DOHH2 (cell line): ENCODE results near the gene EXOSC7.

Source experiments
- H3F3A ChIP-seq: fragments of 200-600 bp; sonication (generic), shearing (Covaris generic); 2 replicates; pipeline ENCODE4 v1.6.0; 2016; ENCODE audit warnings: antibody characterized with exemption, mild to moderate bottlenecking; ENCODE audit not compliant: control insufficient read depth, insufficient read depth
- H3K27ac ChIP-seq: fragments of 200-600 bp; sonication (generic); 2 replicates; pipeline ENCODE4 v1.5.1; 2014; ENCODE audit warnings: low read depth, mild to moderate bottlenecking, low read length, moderate library complexity
- H3K27me3 ChIP-seq: fragments of 200-600 bp; sonication (generic); 2 replicates; pipeline ENCODE4 v1.6.1; 2014; ENCODE audit warnings: mild to moderate bottlenecking, low read length, mixed read lengths; ENCODE audit not compliant: control insufficient read depth
- H3K36me3 ChIP-seq: fragments of 200-600 bp; sonication (generic); 2 replicates; pipeline ENCODE4 v1.6.1; 2014; ENCODE audit warnings: mild to moderate bottlenecking, low read length, moderate library complexity, mixed read lengths; ENCODE audit not compliant: control insufficient read depth
- H3K4me1 ChIP-seq: fragments of 200-600 bp; sonication (generic); 2 replicates; pipeline ENCODE4 v1.6.1; 2014; ENCODE audit warnings: mild to moderate bottlenecking, low read length, mixed read lengths; ENCODE audit not compliant: control insufficient read depth
- H3K4me2 ChIP-seq: fragments of 200-600 bp; sonication (generic); 2 replicates; pipeline ENCODE4 v1.6.0; 2014; ENCODE audit warnings: mild to moderate bottlenecking, low read length, moderate library complexity
- H3K4me3 ChIP-seq: fragments of 200-600 bp; sonication (generic); 2 replicates; pipeline ENCODE4 v1.5.1; 2014; ENCODE audit warnings: mild to moderate bottlenecking, low read length, mixed read lengths
- H3K79me2 ChIP-seq: fragments of 200-600 bp; sonication (generic); 2 replicates; pipeline ENCODE4 v1.6.1; 2014; ENCODE audit warnings: mild to moderate bottlenecking, low read length, mixed read lengths; ENCODE audit not compliant: control insufficient read depth
- H3K9me2 ChIP-seq: fragments of 200-600 bp; sonication (generic); replicated peaks from 2 replicates; pipeline ENCODE4 v1.6.1; 2014; ENCODE audit warnings: mild to moderate bottlenecking, low read length, mixed read lengths; ENCODE audit not compliant: control insufficient read depth
- H3K9me3 ChIP-seq: fragments of 200-600 bp; sonication (generic); 2 replicates; pipeline ENCODE4 v1.6.1; 2014; ENCODE audit warnings: antibody characterized with exemption, low read length, mixed read lengths; ENCODE audit not compliant: control insufficient read depth, insufficient read depth
- H4K20me1 ChIP-seq: fragments of 200-600 bp; sonication (generic); 2 replicates; pipeline ENCODE4 v1.6.0; 2014; ENCODE audit warnings: low read depth, mild to moderate bottlenecking, antibody characterized with exemption, low read length, moderate library complexity; ENCODE audit not compliant: control insufficient read depth, insufficient read depth
- CTCF ChIP-seq: fragments of 200-600 bp; sonication (generic); IDR thresholded peaks from one replicate; pipeline ENCODE4 v1.5.1; 2014; ENCODE audit warnings: antibody characterized with exemption, mild to moderate bottlenecking, low read depth, low read length; ENCODE audit not compliant: poor library complexity, severe bottlenecking
- EZH2phosphoT487 ChIP-seq: fragments of 200-600 bp; sonication (generic); IDR thresholded peaks from 2 replicates; pipeline ENCODE4 v1.6.1; 2017; ENCODE audit warnings: borderline replicate concordance, mild to moderate bottlenecking, antibody characterized with exemption, low read length, moderate library complexity, mixed read lengths

EXOSC7 gene

GRCh38 chr3:44981220-44981619 is 5.2 kb downstream of the EXOSC7 start:
- Histone ChIP-seq H4K20me1 (peaks cover 19% of the 10 kb centered on the region; the same call in 1 of the 2 replicates), H3K27me3 (no peaks in the 10 kb centered on the region), H3K36me3 (peaks cover 57% of the 10 kb centered on the region), H3K9me2 (no peaks in the 10 kb centered on the region), H3K9me3 (no peaks in the 10 kb centered on the region), H3K79me2 (peaks cover 95% of the 10 kb centered on the region), H3F3A (no peaks in the 10 kb centered on the region), H3K4me1 (peaks cover 23% of the 10 kb centered on the region), H3K4me3 (no peak overlapping the region), H3K27ac (no peak overlapping the region), H3K4me2 (no peak overlapping the region)
- no peak for TF ChIP-seq EZH2phosphoT487
- no peak for TF ChIP-seq CTCF

- H3K9me2 ChIP-seq: no peaks in the 10 kb centered on the region
- peaks cover 19% of the 10 kb centered on the region; the same call in 1 of the 2 replicates for H4K20me1 ChIP-seq
- peaks cover 23% of the 10 kb centered on the region for H3K4me1 ChIP-seq
These were observed 5.7 kb downstream of the EXOSC7 start for GRCh38 chr3:44981751-44982150.

GRCh38 chr3:44982817-44983216 is 6.8 kb downstream of the EXOSC7 start:
- H4K20me1 ChIP-seq: peaks cover 19% of the 10 kb centered on the region; the same call in 1 of the 2 replicates
- peaks cover 93% of the 10 kb centered on the region for H3K79me2 ChIP-seq
- no peak overlapping the region for H3K4me2 ChIP-seq
- no peaks in the 10 kb centered on the region for H3K9me2 ChIP-seq
- no peak overlapping the region for H3K27ac ChIP-seq
- 0 out of 2 replicates have a peak, but pooled peaks cover 2% of the 10 kb centered on the region for H3F3A ChIP-seq
- no peak for TF ChIP-seq CTCF
- TF ChIP-seq EZH2phosphoT487: no peak
- H3K36me3 ChIP-seq: peaks cover 54% of the 10 kb centered on the region
- no peak overlapping the region for H3K4me3 ChIP-seq
- H3K27me3 ChIP-seq: no peaks in the 10 kb centered on the region
- no peaks in the 10 kb centered on the region for H3K9me3 ChIP-seq
- H3K4me1 ChIP-seq: peaks cover 14% of the 10 kb centered on the region

More at GRCh38 chr3:44981751-44982150, 5.7 kb downstream of the EXOSC7 start:
- H3K4me3 ChIP-seq: no peak overlapping the region
- no peak overlapping the region for H3K27ac ChIP-seq
- H3K4me2 ChIP-seq: no peak overlapping the region
- H3K36me3 ChIP-seq: peaks cover 57% of the 10 kb centered on the region
- H3K79me2 ChIP-seq: peaks cover 94% of the 10 kb centered on the region
- no peaks in the 10 kb centered on the region for H3K9me3 ChIP-seq
- no peaks in the 10 kb centered on the region for H3F3A ChIP-seq
- H3K27me3 ChIP-seq: no peaks in the 10 kb centered on the region
- TF ChIP-seq CTCF (no peak), EZH2phosphoT487 (no peak)
